Neural progenitor cell (in vitro differentiated cells): Measurements from ENCODE around the gene USP49. TPM values are rescaled to one million over a fixed set of nuclear protein-coding genes. Genes with fewer than 3 reads are reported as not detected.
"Not testable (repeated sequence)": the region's sequence is repeated elsewhere in the genome, so short reads cannot be mapped to it uniquely, and the experiment has no call there.

ENCODE experiments used
- DNase-seq: peaks from one replicate; pipeline ENCODE4 v3.0.0-alpha.2; 2016; ENCODE audit warnings: low spot score
- H2AFZ ChIP-seq: fragments of 200-600 bp; sonication (generic); replicated peaks from 2 replicates; pipeline ENCODE4 v1.6.1; 2016; ENCODE audit warnings: antibody characterized with exemption
- H3F3A ChIP-seq: fragments of 200-600 bp; sonication (generic); 2 replicates; pipeline ENCODE4 v1.6.1; 2016; ENCODE audit warnings: antibody characterized with exemption, low read depth
- H3K27ac ChIP-seq: fragments of 200-600 bp; sonication (generic); 2 replicates; pipeline ENCODE4 v1.5.1; 2016; ENCODE audit warnings: mild to moderate bottlenecking
- H3K27me3 ChIP-seq: fragments of 200-600 bp; sonication (generic); 2 replicates; pipeline ENCODE4 v1.6.1; 2016; ENCODE audit warnings: mild to moderate bottlenecking, moderate library complexity
- H3K36me3 ChIP-seq: fragments of 200-600 bp; sonication (generic); 2 replicates; pipeline ENCODE4 v1.5.1; 2016
- H3K4me1 ChIP-seq: fragments of 200-600 bp; sonication (generic); 2 replicates; pipeline ENCODE4 v1.6.1; 2016; ENCODE audit warnings: mixed run types
- H3K4me2 ChIP-seq: fragments of 200-600 bp; sonication (generic); 2 replicates; pipeline ENCODE4 v1.6.1; 2016
- H3K4me3 ChIP-seq: fragments of 200-600 bp; sonication (generic); 2 replicates; pipeline ENCODE4 v1.5.1; 2016
- H3K79me2 ChIP-seq: fragments of 200-600 bp; sonication (generic); 2 replicates; pipeline ENCODE4 v1.6.1; 2016; ENCODE audit warnings: low read depth
- H3K9ac ChIP-seq: fragments of 200-600 bp; sonication (generic); 2 replicates; pipeline ENCODE4 v1.6.1; 2016
- H3K9me3 ChIP-seq: fragments of 200-600 bp; sonication (generic); 2 replicates; pipeline ENCODE4 v1.5.1; 2016; ENCODE audit warnings: low read depth
- H4K20me1 ChIP-seq: fragments of 200-600 bp; sonication (generic); 2 replicates; pipeline ENCODE4 v1.6.1; 2016; ENCODE audit warnings: low read depth
- H3K27ac Mint-ChIP-seq: 3 replicates; pipeline ENCODE4 v1.8.0; 2021; ENCODE audit warnings: mixed read lengths
- H3K27me3 Mint-ChIP-seq: 2 replicates; pipeline ENCODE4 v1.8.0; 2022; ENCODE audit warnings: low read depth, mild to moderate bottlenecking, inconsistent platforms, moderate library complexity, mixed read lengths; ENCODE audit not compliant: insufficient read depth
- H3K36me3 Mint-ChIP-seq: 3 replicates; pipeline ENCODE4 v1.8.0; 2021; ENCODE audit warnings: mixed read lengths
- H3K4me1 Mint-ChIP-seq: 3 replicates; pipeline ENCODE4 v1.8.0; 2021; ENCODE audit warnings: mixed read lengths
- H3K4me3 Mint-ChIP-seq: 3 replicates; pipeline ENCODE4 v1.8.0; 2021; ENCODE audit warnings: mild to moderate bottlenecking, moderate library complexity, mixed read lengths
- H3K9me3 Mint-ChIP-seq: 3 replicates; pipeline ENCODE4 v1.8.0; 2020; ENCODE audit warnings: mixed read lengths
- EZH2 ChIP-seq: fragments of 200-600 bp; sonication (generic); IDR thresholded peaks from 2 replicates; pipeline ENCODE4 v1.6.1; 2017; ENCODE audit warnings: antibody characterized with exemption, mild to moderate bottlenecking, moderate library complexity
- EZH2phosphoT487 ChIP-seq: fragments of 200-600 bp; sonication (generic); IDR thresholded peaks from 2 replicates; pipeline ENCODE4 v1.6.1; 2017; ENCODE audit warnings: antibody characterized with exemption
- total RNA-seq: library from RNA; depleted of rRNA; stranded (reverse); fragments of >200 nt; gene quantifications from 2 replicates; pipeline ENCODE4 v1.2.3, GENCODE V29; 2015; ENCODE audit warnings: low replicate concordance
- TF ChIP-seq, protein P1 (sequence below): fragments of 200-600 bp; sonication (generic); IDR thresholded peaks from 2 replicates; pipeline ENCODE4 v1.5.1; 2017; ENCODE audit warnings: antibody characterized with exemption, mild to moderate bottlenecking

USP49 gene
- total RNA-seq, 1 donor from 2014 or later, result 25.0 TPM

GRCh38 chr6:41769376-41769775, 125.8 kb downstream of the USP49 start:
- H4K20me1 ChIP-seq, result no peaks in the 10 kb centered on the region
- no peaks in the 10 kb centered on the region for H3K9me3 ChIP-seq
- H3K79me2 ChIP-seq, result no peaks in the 10 kb centered on the region
- TF ChIP-seq EZH2 (no peak), EZH2phosphoT487 (no peak)
- TF ChIP-seq, protein P1, sequence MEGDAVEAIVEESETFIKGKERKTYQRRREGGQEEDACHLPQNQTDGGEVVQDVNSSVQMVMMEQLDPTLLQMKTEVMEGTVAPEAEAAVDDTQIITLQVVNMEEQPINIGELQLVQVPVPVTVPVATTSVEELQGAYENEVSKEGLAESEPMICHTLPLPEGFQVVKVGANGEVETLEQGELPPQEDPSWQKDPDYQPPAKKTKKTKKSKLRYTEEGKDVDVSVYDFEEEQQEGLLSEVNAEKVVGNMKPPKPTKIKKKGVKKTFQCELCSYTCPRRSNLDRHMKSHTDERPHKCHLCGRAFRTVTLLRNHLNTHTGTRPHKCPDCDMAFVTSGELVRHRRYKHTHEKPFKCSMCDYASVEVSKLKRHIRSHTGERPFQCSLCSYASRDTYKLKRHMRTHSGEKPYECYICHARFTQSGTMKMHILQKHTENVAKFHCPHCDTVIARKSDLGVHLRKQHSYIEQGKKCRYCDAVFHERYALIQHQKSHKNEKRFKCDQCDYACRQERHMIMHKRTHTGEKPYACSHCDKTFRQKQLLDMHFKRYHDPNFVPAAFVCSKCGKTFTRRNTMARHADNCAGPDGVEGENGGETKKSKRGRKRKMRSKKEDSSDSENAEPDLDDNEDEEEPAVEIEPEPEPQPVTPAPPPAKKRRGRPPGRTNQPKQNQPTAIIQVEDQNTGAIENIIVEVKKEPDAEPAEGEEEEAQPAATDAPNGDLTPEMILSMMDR, result no peak
- no peak for DNase-seq
- no peak overlapping the region for H3K27ac ChIP-seq
- Mint-ChIP-seq H3K4me3 (no peak overlapping the region), H3K36me3 (peaks cover 10% of the 10 kb centered on the region), H3K27ac (no peak overlapping the region), H3K9me3 (no peaks in the 10 kb centered on the region), H3K4me1 (peaks cover 9% of the 10 kb centered on the region), H3K27me3 (peaks cover 6% of the 10 kb centered on the region)
- no peaks in the 10 kb centered on the region for H3K27me3 ChIP-seq
- H2AFZ ChIP-seq, result no peak overlapping the region
- H3K9ac ChIP-seq, result no peak overlapping the region
- no peaks in the 10 kb centered on the region for H3K36me3 ChIP-seq
- no peaks in the 10 kb centered on the region for H3F3A ChIP-seq
- no peaks in the 10 kb centered on the region for H3K4me1 ChIP-seq
- H3K4me2 ChIP-seq, result no peak overlapping the region
- H3K4me3 ChIP-seq, result no peak overlapping the region

GRCh38 chr6:41768545-41769308, 126.4 kb downstream of the USP49 start:
- Mint-ChIP-seq H3K36me3 (peaks cover 6% of the 10 kb centered on the region), H3K9me3 (no peaks in the 10 kb centered on the region), H3K27me3 (peaks cover 7% of the 10 kb centered on the region), H3K27ac (no peak overlapping the region), H3K4me1 (peaks cover 9% of the 10 kb centered on the region), H3K4me3 (no peak overlapping the region)
- Histone ChIP-seq H3F3A (no peaks in the 10 kb centered on the region), H3K4me3 (no peak overlapping the region), H3K27ac (no peak overlapping the region), H3K4me1 (no peaks in the 10 kb centered on the region), H3K36me3 (no peaks in the 10 kb centered on the region), H3K79me2 (no peaks in the 10 kb centered on the region), H4K20me1 (no peaks in the 10 kb centered on the region), H3K27me3 (no peaks in the 10 kb centered on the region), H2AFZ (no peak overlapping the region), H3K9ac (no peak overlapping the region), H3K4me2 (no peak overlapping the region), H3K9me3 (no peaks in the 10 kb centered on the region)
- DNase-seq, result no peak
- TF ChIP-seq EZH2phosphoT487 (no peak), EZH2 (no peak)
- TF ChIP-seq, protein P1, result no peak

DNA sequence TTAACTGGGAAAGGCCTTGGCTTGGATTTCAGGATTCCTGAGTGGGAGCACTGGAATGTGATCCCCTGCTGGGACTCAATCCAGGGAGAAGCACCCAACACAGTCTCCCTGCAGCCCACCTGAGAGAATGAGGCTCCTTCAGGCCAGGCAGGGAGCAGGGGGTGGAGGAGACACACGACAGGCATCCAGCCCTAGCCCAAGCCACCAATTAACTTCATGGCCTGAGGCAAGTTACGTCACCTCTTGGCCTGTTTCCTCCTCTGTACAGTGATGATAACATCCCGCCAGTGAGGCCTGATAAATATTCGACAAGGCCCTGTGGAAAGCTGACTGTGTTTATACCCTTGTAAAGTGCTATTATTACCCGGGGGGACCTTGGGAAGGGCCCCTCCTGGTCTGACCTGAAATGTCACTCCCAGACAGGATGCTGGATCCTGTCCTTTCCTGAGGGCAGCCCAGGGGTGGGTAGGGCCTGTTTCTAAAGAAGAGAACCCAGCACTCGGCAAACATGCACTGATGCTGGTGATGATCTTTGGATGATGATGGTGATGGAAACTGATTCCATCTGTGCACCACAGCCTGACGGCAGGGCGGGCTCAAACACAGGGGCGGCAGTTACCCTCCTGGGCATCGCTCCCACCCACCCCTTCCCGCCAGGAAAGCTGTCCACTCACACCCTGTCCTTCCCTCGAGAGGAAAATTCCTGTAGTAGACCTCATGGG, 127.9 kb downstream of the USP49 start:
- no peaks in the 10 kb centered on the region for H3K9me3 ChIP-seq
- H3F3A ChIP-seq, result no peaks in the 10 kb centered on the region
- peaks cover 4% of the 10 kb centered on the region for H3K36me3 Mint-ChIP-seq
- H3K36me3 ChIP-seq, result no peaks in the 10 kb centered on the region
- no peak overlapping the region for H3K27ac Mint-ChIP-seq
- H3K27me3 Mint-ChIP-seq, result peaks cover 7% of the 10 kb centered on the region
- no peak for TF ChIP-seq EZH2phosphoT487
- TF ChIP-seq EZH2, result no peak
- TF ChIP-seq, protein P1, result no peak
- no peak for DNase-seq
- H3K9ac ChIP-seq, result no peak overlapping the region
- H3K4me3 Mint-ChIP-seq, result no peak overlapping the region
- H2AFZ ChIP-seq, result no peak overlapping the region
- no peak overlapping the region for H3K4me3 ChIP-seq
- H3K79me2 ChIP-seq, result no peaks in the 10 kb centered on the region
- H3K4me1 ChIP-seq, result no peaks in the 10 kb centered on the region
- H3K4me2 ChIP-seq, result no peak overlapping the region
- peaks cover 9% of the 10 kb centered on the region for H3K4me1 Mint-ChIP-seq
- no peaks in the 10 kb centered on the region for H3K9me3 Mint-ChIP-seq
- no peaks in the 10 kb centered on the region for H3K27me3 ChIP-seq
- H4K20me1 ChIP-seq, result no peaks in the 10 kb centered on the region
- H3K27ac ChIP-seq, result no peak overlapping the region

DNA sequence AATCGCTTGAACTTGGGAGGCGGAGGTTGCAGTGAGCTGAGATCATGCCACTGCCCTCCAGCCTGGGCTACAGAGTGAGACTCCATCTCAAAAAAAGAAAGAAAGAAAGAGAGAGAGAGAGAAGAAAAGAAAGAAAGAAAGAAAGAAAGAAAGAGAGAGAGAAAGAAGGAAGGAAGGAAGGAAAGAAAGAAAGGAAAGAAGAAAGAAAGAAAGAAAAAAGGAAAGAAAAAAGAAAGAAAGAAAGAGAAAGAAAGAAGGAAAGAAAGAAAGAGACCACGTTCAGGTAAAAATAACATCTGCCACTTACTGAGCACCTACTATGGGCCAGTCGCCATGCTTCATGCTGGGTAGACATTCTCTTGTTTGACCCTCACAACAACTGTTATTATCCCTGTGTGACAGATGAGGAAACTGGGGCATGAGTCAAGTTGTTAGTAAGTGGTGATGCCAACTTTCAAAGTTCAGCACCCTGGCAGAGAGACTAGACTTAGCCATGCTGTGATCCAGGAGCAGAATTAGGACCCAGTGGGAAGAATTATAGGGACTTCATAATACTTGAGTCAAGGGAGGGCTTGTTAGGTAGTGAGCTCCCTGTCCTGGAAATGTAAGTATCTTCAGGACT, 129.0 kb downstream of the USP49 start:
- H3K9me3 Mint-ChIP-seq, H3K27ac ChIP-seq, H3K27ac Mint-ChIP-seq, DNase-seq, H3K4me1 ChIP-seq, H4K20me1 ChIP-seq, H3K79me2 ChIP-seq, H3K9ac ChIP-seq, H3K36me3 ChIP-seq, H3K9me3 ChIP-seq, H3K36me3 Mint-ChIP-seq, H3K4me1 Mint-ChIP-seq, H3K27me3 ChIP-seq, H3F3A ChIP-seq, H2AFZ ChIP-seq, H3K4me3 Mint-ChIP-seq, H3K4me3 ChIP-seq, H3K27me3 Mint-ChIP-seq, H3K4me2 ChIP-seq: not testable (repeated sequence)
